ENCODE measurements around the gene SH2D7. TPM values are rescaled to one million over a fixed set of nuclear protein-coding genes. Genes with fewer than 3 reads are reported as not detected.

Gene SH2D7
- total and polyA plus RNA-seq, 2 donors (not counting 3 experiments of a cell fraction or from before 2014, with no cell fraction given): not detected

DNA sequence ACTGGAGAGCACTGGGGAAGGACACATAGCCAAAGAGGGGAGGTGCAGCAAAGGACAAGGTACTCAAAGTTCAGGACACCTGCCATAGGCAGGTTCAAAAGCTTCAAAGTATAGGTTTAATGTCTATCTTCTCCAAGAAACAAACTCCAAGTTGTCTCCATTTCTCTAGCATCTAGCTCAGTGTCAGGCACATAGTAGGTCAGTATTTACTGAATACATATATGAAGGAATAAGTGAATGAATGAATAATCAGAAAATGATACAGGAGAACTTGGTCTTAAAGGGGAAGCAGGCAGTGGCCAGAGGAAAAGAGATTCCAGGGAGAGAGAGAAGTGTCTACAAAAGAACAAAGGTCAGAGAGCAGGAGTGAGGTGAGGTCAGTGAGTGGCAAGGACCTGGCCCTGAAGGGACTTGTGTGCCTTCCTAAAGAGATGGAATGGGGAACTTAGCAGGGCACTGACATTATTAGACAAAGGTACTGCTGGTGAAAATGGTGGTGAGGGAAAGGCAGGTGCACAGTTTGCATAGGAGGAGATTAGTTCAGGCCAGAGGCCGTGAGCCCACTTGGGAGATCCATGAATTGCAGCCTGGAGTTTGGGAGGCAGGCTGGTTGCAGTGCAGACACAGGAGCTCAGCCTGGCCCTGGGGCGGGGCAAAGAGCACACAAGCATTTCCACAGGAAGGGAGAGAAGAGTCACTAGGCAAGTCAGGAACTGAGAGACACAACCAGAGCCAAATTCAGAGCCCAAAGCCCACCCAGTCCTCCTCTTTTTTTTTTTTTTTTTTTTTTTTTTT, 36.2 kb upstream of the SH2D7 start:
- ChIA-PET POLR2A (no interaction called here), CTCF (interaction anchor here (1.0 to 2.3 kb wide), 8 partner anchors 8 to 60 kb away, joined by 3 to 11 read pairs (median 4); no protein-coding TSS in a partner anchor)
- TF ChIP-seq JUN (IDR thresholded peaks at IDR 0.05; ENCODE audit: borderline replicate concordance, insufficient read depth, insufficient read length, low read depth): no peak
- TF ChIP-seq, protein P1, sequence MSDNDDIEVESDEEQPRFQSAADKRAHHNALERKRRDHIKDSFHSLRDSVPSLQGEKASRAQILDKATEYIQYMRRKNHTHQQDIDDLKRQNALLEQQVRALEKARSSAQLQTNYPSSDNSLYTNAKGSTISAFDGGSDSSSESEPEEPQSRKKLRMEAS (IDR thresholded peaks at IDR 0.05; ENCODE audit: insufficient read depth, insufficient read length): no peak
- TF ChIP-seq GATA2 (IDR thresholded peaks at IDR 0.05; ENCODE audit: insufficient read depth, insufficient read length, low read depth, low read length): no peak
- no peak for TF ChIP-seq MYC (IDR thresholded peaks at IDR 0.05; ENCODE audit: low read depth, low read length)
- TF ChIP-seq POLR2A (IDR thresholded peaks at IDR 0.05; ENCODE audit: low read depth, low read length): no peak
- no peak for TF ChIP-seq POLR2AphosphoS5 (IDR thresholded peaks at IDR 0.05; ENCODE audit: insufficient read depth, low read depth, low read length)
- TF ChIP-seq EZH2 (IDR thresholded peaks at IDR 0.05; ENCODE audit: borderline replicate concordance, low read depth, low read length, severe bottlenecking): no peak
- TF ChIP-seq, protein P2, sequence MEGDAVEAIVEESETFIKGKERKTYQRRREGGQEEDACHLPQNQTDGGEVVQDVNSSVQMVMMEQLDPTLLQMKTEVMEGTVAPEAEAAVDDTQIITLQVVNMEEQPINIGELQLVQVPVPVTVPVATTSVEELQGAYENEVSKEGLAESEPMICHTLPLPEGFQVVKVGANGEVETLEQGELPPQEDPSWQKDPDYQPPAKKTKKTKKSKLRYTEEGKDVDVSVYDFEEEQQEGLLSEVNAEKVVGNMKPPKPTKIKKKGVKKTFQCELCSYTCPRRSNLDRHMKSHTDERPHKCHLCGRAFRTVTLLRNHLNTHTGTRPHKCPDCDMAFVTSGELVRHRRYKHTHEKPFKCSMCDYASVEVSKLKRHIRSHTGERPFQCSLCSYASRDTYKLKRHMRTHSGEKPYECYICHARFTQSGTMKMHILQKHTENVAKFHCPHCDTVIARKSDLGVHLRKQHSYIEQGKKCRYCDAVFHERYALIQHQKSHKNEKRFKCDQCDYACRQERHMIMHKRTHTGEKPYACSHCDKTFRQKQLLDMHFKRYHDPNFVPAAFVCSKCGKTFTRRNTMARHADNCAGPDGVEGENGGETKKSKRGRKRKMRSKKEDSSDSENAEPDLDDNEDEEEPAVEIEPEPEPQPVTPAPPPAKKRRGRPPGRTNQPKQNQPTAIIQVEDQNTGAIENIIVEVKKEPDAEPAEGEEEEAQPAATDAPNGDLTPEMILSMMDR (IDR thresholded peaks at IDR 0.05; ENCODE audit: extremely low read depth in 1 of 2, insufficient read depth in 1 of 2, low read depth in 1 of 2, low read length in 2 of 2): no peak
- no peak for TF ChIP-seq FOS (IDR thresholded peaks at IDR 0.05; ENCODE audit: borderline replicate concordance, insufficient read depth, low read length)
- Histone ChIP-seq H3K79me2 (ENCODE audit: control insufficient read depth, insufficient read depth, low read length) (peaks cover 54% of the 10 kb centered on the region), H3K9me3 (replicated peaks; ENCODE audit: control insufficient read depth, insufficient read depth, low read length) (no peaks in the 10 kb centered on the region), H3K27me3 (ENCODE audit: control insufficient read depth in 2 of 2, insufficient read depth in 2 of 2, low read length in 2 of 2) (no peaks in the 10 kb centered on the region), H3K4me2 (ENCODE audit: insufficient read depth, low read length) (peak overlapping the region; percentile 18), H3K9me1 (replicated peaks; ENCODE audit: control insufficient read depth, extremely low read depth, insufficient read depth, low read length) (no peaks in the 10 kb centered on the region), H4K20me1 (replicated peaks; ENCODE audit: control insufficient read depth, extremely low read depth, insufficient read depth, low read length) (no peaks in the 10 kb centered on the region), H3K4me1 (ENCODE audit: control insufficient read depth, extremely low read depth, insufficient read depth, low read length) (peaks cover 52% of the 10 kb centered on the region), H3K36me3 (ENCODE audit: control insufficient read depth in 2 of 2, extremely low read depth in 1 of 2, insufficient read depth in 2 of 2, low read length in 2 of 2) (no peaks in the 10 kb centered on the region), H3K9ac (replicated peaks; ENCODE audit: extremely low read depth, insufficient read depth, low read length) (peak overlapping the region; percentile 52), H3K4me3 (replicated peaks in 1 of 3; ENCODE audit: insufficient read depth in 1 of 3, low read depth in 1 of 3, low read length in 3 of 3) (no peak overlapping the region), H3K27ac (ENCODE audit: insufficient read depth, low read depth, low read length) (peak overlapping the region; percentile 74), H2AFZ (ENCODE audit: low read depth, low read length) (no peak overlapping the region)
- intact Hi-C loops (cut with micrococcal nuclease) (loop anchor here (1.0 kb wide), 1 partner anchor 21 kb away; no protein-coding TSS in a partner anchor), dilution Hi-C loops (cut with MboI; ENCODE audit: extremely low pct_ligation_motif_present, low sequenced_read_pairs) (no loop called here)
- DNase-seq (ENCODE audit: low read depth, low spot score): no peak
- peak; percentile 82 for FAIRE-seq
- BruUV-seq (replicated peaks): no TSS peak
